PC-3 (cell line): ENCODE measurements around the gene PIEZO2.

Experiments used
- EZH2 ChIP-seq: fragments of 300-600 bp; sonication (generic); IDR thresholded peaks from one replicate; pipeline ENCODE4 v1.6.1; 2017; ENCODE audit warnings: antibody characterized with exemption, mild to moderate bottlenecking, low read length; ENCODE audit not compliant: unreplicated experiment
- EZH2phosphoT487 ChIP-seq: fragments of 300-600 bp; sonication (generic); IDR thresholded peaks from 2 replicates; pipeline ENCODE4 v1.6.1; 2018; ENCODE audit warnings: mild to moderate bottlenecking, antibody characterized with exemption, low read length, borderline replicate concordance
- TF ChIP-seq, protein P1 (sequence below): fragments of 300-600 bp; sonication (generic); conservative IDR thresholded peaks from 2 replicates; pipeline ENCODE4 v1.5.1; 2017; ENCODE audit warnings: antibody characterized with exemption, low read depth, mild to moderate bottlenecking, low read length

GRCh38 chr18:11118051-11118766, 31.2 kb downstream of the PIEZO2 start:
- TF ChIP-seq, protein P1, sequence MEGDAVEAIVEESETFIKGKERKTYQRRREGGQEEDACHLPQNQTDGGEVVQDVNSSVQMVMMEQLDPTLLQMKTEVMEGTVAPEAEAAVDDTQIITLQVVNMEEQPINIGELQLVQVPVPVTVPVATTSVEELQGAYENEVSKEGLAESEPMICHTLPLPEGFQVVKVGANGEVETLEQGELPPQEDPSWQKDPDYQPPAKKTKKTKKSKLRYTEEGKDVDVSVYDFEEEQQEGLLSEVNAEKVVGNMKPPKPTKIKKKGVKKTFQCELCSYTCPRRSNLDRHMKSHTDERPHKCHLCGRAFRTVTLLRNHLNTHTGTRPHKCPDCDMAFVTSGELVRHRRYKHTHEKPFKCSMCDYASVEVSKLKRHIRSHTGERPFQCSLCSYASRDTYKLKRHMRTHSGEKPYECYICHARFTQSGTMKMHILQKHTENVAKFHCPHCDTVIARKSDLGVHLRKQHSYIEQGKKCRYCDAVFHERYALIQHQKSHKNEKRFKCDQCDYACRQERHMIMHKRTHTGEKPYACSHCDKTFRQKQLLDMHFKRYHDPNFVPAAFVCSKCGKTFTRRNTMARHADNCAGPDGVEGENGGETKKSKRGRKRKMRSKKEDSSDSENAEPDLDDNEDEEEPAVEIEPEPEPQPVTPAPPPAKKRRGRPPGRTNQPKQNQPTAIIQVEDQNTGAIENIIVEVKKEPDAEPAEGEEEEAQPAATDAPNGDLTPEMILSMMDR = no peak
- no peak for TF ChIP-seq EZH2phosphoT487
- no peak for TF ChIP-seq EZH2
